Pancreas (tissue), 10 donors: ENCODE data around the gene ECE1. TPM values are rescaled to one million over a fixed set of nuclear protein-coding genes. Genes with fewer than 3 reads are reported as not detected.
"Not testable (repeated sequence)": the region's sequence is repeated elsewhere in the genome, so short reads cannot be mapped to it uniquely, and the experiment has no call there.

Source experiments
- ATAC-seq, 4 donors: fragments of 200-7000 bp; cut with Tn5 transposase; one replicate each; pipeline versions ENCODE4 v1.8.0 to v1.9.1; 2020; ENCODE audit warnings: mild to moderate bottlenecking in 4 of 4, moderate library complexity in 4 of 4
- DNase-seq, 6 donors: peaks; one replicate each; pipeline ENCODE4 v3.0.0-alpha.2; 2020
- FAIRE-seq: peaks from 2 replicates; lab custom pipeline; 2012; peaks lifted over from hg19 to GRCh38; lab: Jason Lieb, UNC
- H3K27ac ChIP-seq, 4 donors: fragments of 200-600 bp; sonication (generic); 1 replicate in 3 of 4; 2 replicates in 1 of 4; pipeline versions ENCODE4 v1.5.0 to v1.8.0; 2020
- H3K27me3 ChIP-seq, 4 donors: fragments of 200-600 bp; one replicate each; pipeline ENCODE4 v1.8.0; 2021
- H3K36me3 ChIP-seq, 3 donors: fragments of 200-600 bp; sonication (generic) in 1 of 3; one replicate each; pipeline versions ENCODE4 v1.5.0 to v1.8.0; 2020 to 2021
- H3K4me1 ChIP-seq, 3 donors: fragments of 200-600 bp; one replicate each; pipeline ENCODE4 v1.8.0; 2021
- H3K4me3 ChIP-seq, 4 donors: fragments of 200-600 bp; sonication (generic) in 2 of 4; one replicate each; pipeline versions ENCODE4 v1.5.0 to v1.8.0; 2020 to 2021
- H3K9me3 ChIP-seq, 4 donors: fragments of 200-600 bp; one replicate each; pipeline ENCODE4 v1.8.0; 2021
- WGBS, 2 donors: extraction: QIAGEN DNeasy Blood & Tissue Kit; methylation state at CpG; one replicate each; pipeline ENCODE4 v1.1.7; 2013; 5-methylcytosine and 5-hydroxymethylcytosine counted together
- intact Hi-C, 3 donors: fragments of 100-400 bp; cut with DNase I; formaldehyde crosslinking; loops; one replicate each; pipeline versions ENCODE4 v1.11.1 to v1.14.2; 2022
- polyA plus RNA-seq, 2 donors: library from polyadenylated mRNA; stranded (reverse); fragments of 200-250 nt; gene quantifications; one replicate each; pipeline ENCODE4 v1.2.3, GENCODE V29; 2013
- total RNA-seq, 6 donors: library from RNA; stranded (reverse); fragmentation: NEBNext Ultra II Directional in 4 of 6; extraction: Animal tissue kit (Norgen Biotek cat#: 25700) in 4 of 6; gene quantifications; one replicate each; pipeline versions ENCODE4 v1.2.1 to v1.2.4, GENCODE V29; 2021 to 2023
- TF ChIP-seq, protein P1 (sequence below), 4 donors: fragments of 200-600 bp; sonication (generic) in 3 of 4; IDR thresholded peaks; one replicate each; pipeline versions ENCODE4 v1.5.0 to v1.8.0; 2021; ENCODE audit warnings: antibody characterized with exemption in 4 of 4
- donor health status: healthy with polysubstance abuse.
- donor health status: DM: no; HTN: no; CAD: no; lungs with moderate emphysema.
- donor health status: DM: no; HTN: no; CAD: no.
- donor health status: control.
- donor health status: control.
- donor health status: Bipolar disorder and iron deficiency.
- donor health status: DM: yes; HTN: yes; CAD: no.
- donor health status: DM: no; HTN: no; CAD: no.
- donor health status: DM: no; HTN: no; CAD: no.
- donor health status: DM: yes; HTN: yes; CAD: no.

Gene ECE1
- total and polyA plus RNA-seq, 8 donors = 38.1 to 141 (median 85.8) TPM

DNA sequence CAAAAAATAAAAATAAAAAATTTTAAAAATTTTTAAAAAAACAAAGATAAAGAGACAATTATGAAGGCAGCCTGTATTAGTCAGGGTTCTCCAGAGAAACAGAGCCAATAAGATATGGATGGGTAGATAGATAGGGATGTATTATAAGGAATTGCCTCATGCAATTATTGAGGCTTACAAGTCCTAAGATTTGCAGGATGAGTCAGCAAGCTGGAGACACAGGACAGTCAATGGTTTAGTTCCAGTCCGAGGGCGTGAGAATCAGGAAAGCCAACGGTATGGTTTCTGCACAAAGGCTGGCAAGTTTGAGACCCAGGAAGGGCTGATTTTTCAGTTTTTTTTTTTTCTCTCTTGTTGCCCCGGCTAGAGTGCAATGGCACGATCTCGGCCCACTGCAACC is 89.5 kb downstream of the ECE1 start:
- 88 to 97% methylated on average over 6 of the region's 6 CpGs for WGBS, 2 donors
- FAIRE-seq (no peak), ATAC-seq (no peak), DNase-seq (no peak)
- Histone ChIP-seq H3K4me3 (no peak overlapping the region), H3K36me3 (no peaks in the 10 kb centered on the region), H3K27me3 (no peaks in the 10 kb centered on the region), H3K9me3 (no peaks in the 10 kb centered on the region), H3K27ac (no peak overlapping the region), H3K4me1 (no peaks in the 10 kb centered on the region)
- intact Hi-C loops = no loop called here
- TF ChIP-seq, protein P1, sequence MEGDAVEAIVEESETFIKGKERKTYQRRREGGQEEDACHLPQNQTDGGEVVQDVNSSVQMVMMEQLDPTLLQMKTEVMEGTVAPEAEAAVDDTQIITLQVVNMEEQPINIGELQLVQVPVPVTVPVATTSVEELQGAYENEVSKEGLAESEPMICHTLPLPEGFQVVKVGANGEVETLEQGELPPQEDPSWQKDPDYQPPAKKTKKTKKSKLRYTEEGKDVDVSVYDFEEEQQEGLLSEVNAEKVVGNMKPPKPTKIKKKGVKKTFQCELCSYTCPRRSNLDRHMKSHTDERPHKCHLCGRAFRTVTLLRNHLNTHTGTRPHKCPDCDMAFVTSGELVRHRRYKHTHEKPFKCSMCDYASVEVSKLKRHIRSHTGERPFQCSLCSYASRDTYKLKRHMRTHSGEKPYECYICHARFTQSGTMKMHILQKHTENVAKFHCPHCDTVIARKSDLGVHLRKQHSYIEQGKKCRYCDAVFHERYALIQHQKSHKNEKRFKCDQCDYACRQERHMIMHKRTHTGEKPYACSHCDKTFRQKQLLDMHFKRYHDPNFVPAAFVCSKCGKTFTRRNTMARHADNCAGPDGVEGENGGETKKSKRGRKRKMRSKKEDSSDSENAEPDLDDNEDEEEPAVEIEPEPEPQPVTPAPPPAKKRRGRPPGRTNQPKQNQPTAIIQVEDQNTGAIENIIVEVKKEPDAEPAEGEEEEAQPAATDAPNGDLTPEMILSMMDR (IDR thresholded peaks at IDR 0.05) = no peak

DNA sequence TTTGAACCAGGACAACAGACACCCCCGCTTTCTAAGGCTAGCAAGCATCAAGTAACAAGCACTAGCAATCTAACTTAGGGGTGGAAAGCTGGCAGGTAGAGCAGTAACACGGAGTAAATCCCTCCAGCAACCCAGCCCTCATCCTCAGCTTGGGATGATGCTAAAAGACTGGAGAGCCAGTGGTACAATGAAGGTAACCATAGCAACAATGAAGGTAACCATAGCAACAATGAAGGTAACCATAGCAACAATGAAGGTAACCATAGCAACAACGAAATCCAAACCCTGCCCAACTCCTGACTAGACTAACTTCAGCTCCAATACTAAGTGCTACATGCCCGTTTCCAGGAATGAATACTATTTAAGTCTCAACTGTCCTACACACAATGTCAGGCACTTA is 91.3 kb downstream of the ECE1 start:
- TF ChIP-seq, protein P1 (IDR thresholded peaks at IDR 0.05) = no peak
- 58 to 67% methylated on average over 4 of the region's 4 CpGs for WGBS, 2 donors
- no peak overlapping the region for H3K4me3 ChIP-seq
- DNase-seq (no peak), ATAC-seq (no peak), FAIRE-seq (no peak)
- H3K36me3 ChIP-seq = no peaks in the 10 kb centered on the region
- H3K9me3 ChIP-seq = no peaks in the 10 kb centered on the region
- intact Hi-C loops = loop anchor here in 2 of 3 donors (5.0 to 10.0 kb wide), 3 partner anchors 214 to 504 kb away; no protein-coding TSS in a partner anchor
- no peak overlapping the region for H3K27ac ChIP-seq
- H3K27me3 ChIP-seq = no peaks in the 10 kb centered on the region
- no peaks in the 10 kb centered on the region for H3K4me1 ChIP-seq

DNA sequence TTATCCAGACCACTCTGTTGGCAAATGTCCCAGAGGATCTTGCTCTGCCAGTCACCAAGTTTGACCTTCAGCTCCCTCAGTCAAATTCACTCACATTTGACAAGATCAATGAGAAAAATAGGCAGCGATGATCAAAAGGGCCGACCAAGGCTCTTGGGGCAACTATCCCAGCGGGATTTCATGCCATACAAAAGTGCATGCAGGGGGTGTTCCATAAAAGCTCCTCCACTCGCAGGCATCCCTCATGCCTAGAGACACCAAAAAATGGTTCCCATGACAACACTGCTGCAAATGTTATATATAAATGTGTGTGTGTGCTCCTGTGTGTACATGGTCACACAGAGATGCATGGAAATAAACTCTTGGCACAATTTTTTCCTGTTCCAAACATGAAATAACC is 97.4 kb downstream of the ECE1 start:
- intact Hi-C loops = loop anchor here in 2 of 3 donors (10.0 kb wide), 2 partner anchors 208 to 498 kb away; no protein-coding TSS in a partner anchor
- no peaks in the 10 kb centered on the region for H3K9me3 ChIP-seq
- H3K36me3 ChIP-seq = no peaks in the 10 kb centered on the region
- 72 to 75% methylated on average over 4 of the region's 4 CpGs for WGBS, 2 donors
- TF ChIP-seq, protein P1 (IDR thresholded peaks at IDR 0.05) = no peak
- H3K27ac ChIP-seq = no peak overlapping the region
- DNase-seq = no peak
- no peak for FAIRE-seq
- no peaks in the 10 kb centered on the region for H3K27me3 ChIP-seq
- no peak for ATAC-seq
- no peaks in the 10 kb centered on the region for H3K4me1 ChIP-seq
- no peak overlapping the region for H3K4me3 ChIP-seq

DNA sequence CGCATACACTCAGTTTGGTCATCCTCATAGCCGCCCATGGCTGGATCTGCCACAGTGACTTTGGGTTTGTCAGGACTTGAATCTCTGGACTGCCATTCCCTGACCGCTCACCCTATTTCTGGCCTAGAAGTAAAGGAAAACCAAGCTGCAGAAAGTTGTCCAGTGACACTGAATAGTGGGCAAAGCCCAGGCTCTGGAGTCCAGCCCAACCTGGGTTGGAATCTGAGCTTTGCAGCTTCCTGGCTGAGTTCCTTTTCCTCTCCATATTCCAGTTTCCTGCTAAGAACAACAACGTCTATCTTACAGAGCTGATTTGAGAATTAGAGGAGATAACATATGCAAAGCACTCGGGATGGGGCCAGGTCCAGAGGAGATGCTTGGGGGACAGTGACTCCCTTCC is 98.0 kb downstream of the ECE1 start:
- Histone ChIP-seq H3K27me3 (no peaks in the 10 kb centered on the region), H3K27ac (no peak overlapping the region), H3K4me3 (no peak overlapping the region), H3K9me3 (no peaks in the 10 kb centered on the region), H3K4me1 (no peaks in the 10 kb centered on the region), H3K36me3 (no peaks in the 10 kb centered on the region)
- DNase-seq = no peak
- 71 to 77% methylated on average over 5 of the region's 5 CpGs for WGBS, 2 donors
- no peak for FAIRE-seq
- TF ChIP-seq, protein P1 (IDR thresholded peaks at IDR 0.05) = no peak
- intact Hi-C loops = loop anchor here in 2 of 3 donors (10.0 kb wide), 2 partner anchors 207 to 497 kb away; no protein-coding TSS in a partner anchor
- no peak for ATAC-seq

DNA sequence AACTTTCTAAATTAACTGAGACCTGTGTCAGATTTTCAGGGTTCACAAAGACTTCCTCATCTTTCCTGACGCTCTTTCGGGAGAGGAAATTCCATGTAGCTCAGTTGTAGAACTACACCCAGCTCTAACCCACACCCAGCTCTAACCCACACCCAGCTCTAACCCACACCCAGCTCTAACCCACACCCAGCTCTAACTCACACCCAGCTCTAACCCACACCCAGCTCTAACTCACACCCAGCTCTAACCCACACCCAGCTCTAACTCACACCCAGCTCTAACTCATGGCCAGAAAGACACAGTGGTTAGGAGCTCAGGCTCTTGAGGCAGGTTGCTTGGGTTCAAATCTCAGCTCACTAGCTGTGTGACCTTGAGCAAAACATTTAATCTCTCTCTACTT is 99.5 kb downstream of the ECE1 start:
- not testable (repeated sequence) for H3K27me3 ChIP-seq, ATAC-seq

More for the DNA sequence above, 99.5 kb downstream of the ECE1 start:
- not testable (repeated sequence) for DNase-seq, H3K27ac ChIP-seq, H3K36me3 ChIP-seq, H3K4me3 ChIP-seq, H3K4me1 ChIP-seq, H3K9me3 ChIP-seq, FAIRE-seq
- WGBS, 2 donors = 90 to 92% methylated on average over 2 of the region's 2 CpGs
- intact Hi-C loops = loop anchor here in 2 of 3 donors (10.0 kb wide), 2 partner anchors 206 to 496 kb away; no protein-coding TSS in a partner anchor
